HG03457 (cell line): ENCODE measurements around the gene LARP4B.
A peak's percentile ranks its signal among the peaks of the same experiment; 100 is the strongest.

Source experiments
- ATAC-seq: cut with Tn5 transposase; IDR thresholded peaks from one replicate; pipeline ENCODE4 v1.9.1; 2021; ENCODE audit warnings: moderate number of reproducible peaks; ENCODE audit not compliant: unreplicated experiment

Gene LARP4B

GRCh38 chr10:931326-932318 is at the start of gene LARP4B:
LARP4B (minus strand) TSS chr10:931705; CDS start chr10:885721, 45,984 bp downstream.
- ATAC-seq: peak; percentile 91

GRCh38 chr10:980468-981093 is 49.1 kb upstream of the LARP4B start:
- no peak for ATAC-seq

- ATAC-seq: no peak
Measured at GRCh38 chr10:978826-979421, 47.4 kb upstream of the LARP4B start.

DNA sequence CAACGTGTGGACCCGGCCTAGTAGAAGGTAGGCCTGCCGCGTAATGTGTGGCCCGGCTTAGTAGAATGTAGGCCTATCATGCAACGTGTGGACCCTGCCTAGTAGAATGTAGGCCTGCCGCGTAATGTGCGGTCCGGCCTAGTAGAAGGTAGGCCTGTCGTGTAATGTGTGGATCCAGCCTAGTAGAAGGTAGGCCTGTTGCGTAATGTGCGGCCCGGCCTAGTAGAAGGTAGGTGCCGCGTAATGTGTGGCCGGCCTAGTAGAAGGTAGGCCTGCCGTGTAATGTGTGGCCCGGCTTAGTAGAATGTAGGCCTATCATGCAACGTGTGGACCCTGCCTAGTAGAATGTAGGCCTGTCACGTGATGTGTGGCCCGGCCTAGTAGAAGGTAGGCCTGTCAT is 44.8 kb upstream of the LARP4B start:
- ATAC-seq: no peak

- ATAC-seq: no peak
Measured at GRCh38 chr10:974785-975074, 43.2 kb upstream of the LARP4B start.

DNA sequence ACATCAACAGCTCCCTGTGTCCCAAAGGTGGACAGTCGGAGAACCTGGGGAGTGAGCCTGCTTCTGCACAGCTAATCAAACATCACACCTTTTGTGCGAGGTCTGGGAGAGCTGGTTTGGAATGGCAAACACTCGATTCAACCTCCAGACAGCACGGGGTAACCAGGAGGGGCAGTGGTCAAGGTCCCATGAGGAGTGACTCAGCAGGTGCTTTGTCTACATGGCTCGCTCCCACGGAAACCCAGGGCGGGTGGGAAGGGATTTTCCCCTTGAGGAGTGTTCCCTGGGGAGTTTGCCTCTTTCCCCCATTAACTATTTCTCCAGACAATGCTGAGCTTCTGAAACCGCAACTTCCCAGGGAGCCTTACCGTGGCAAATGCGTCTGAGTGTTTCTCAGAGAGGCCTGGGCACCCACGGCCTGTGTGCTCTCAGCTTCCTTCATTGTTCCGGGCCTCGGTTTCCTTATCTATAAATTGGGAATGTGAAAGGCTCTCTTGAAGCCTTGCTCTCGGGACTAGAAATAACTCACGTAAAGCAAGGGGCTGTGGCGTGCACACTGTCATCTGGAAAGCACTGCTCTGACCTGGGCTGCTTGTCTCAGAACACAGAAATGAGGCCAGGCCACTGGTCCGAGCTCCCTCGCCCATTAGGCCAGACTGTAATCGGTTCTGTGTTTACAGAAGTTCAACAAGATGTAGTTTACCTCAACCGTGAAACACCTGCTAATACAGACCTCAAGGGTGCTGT is 42.7 kb upstream of the LARP4B start:
- no peak for ATAC-seq

- no peak for ATAC-seq
Measured at GRCh38 chr10:972763-973162, 41.3 kb upstream of the LARP4B start.

DNA sequence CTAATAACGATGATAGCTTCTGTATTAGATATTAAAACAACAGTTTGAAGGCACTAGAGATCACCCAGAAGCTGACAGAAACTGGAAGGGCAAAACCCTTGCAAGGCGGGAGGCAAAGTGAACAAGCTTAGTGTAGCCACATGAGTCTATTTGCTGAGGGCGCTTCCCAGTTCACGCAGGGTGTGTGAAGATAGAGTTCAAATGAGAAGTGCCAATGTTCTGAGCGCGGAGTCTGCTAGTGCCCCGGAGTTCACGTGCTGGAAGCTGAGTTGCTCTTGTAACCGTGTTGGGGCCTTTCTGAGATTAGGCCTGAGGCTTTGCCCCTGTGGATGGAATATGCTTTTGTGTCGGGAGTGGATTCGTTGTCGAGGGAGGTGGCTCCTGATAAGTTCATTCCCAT is 40.1 kb upstream of the LARP4B start:
- no peak for ATAC-seq

DNA sequence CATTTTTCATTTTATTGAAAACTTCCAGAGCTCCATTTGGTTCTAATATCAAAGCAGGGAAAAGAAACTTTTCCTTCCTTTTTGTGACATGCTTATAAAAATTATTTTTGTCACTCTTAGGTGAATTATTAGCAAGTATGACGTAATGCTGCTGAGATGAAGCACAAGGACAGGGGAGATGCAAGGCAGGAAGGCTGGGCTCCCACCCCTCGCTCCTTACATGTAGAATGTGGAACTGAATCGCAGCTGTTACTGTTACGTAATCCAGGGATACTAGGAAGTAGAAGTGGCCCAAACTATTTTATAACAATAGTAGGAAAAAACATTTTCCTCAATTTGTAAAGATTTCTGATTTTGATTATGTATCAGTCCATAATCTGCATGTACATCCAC is 39.6 kb upstream of the LARP4B start:
- ATAC-seq: no peak

DNA sequence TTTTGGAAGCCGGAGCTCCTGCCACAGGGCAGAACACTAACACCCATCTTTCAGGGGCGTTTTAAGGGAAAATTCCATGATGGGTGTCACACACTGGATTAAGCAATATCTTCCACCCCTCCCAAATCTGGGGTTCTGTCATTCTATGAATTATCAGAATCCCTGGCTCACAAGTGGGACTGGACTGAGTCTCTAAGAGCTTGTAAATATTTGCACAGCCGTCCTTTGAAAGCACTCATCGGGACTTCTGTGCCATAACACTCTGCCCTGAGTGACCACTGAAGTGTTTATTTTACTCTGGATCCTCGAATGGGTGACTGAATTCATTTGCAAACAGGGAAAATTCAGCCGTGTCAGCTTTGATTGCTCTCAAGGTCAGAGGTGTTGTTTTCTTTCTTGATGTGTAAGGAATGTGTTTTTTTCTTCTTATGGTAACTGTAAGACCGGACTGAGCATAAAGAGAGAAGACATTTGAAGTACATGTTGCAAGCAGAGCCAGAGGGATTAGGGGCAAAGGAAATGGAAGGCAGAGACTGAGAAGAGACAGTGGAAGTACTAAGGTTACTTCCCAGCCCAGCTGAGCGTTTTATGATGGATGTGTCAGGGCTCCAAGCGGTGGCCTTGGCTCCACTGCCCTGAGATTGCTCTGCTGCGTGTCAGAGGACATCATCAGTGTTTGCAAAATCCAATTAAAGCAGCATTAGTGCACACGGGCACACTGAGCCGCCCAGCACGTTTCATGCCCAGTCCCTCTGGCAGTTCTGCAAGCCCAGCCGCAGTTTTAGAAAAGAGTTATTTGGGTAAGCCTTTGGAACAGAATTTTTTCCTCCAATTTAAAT is 39.0 kb upstream of the LARP4B start:
- no peak for ATAC-seq

- ATAC-seq: no peak
Measured at GRCh38 chr10:969473-970150, 38.1 kb upstream of the LARP4B start.

DNA sequence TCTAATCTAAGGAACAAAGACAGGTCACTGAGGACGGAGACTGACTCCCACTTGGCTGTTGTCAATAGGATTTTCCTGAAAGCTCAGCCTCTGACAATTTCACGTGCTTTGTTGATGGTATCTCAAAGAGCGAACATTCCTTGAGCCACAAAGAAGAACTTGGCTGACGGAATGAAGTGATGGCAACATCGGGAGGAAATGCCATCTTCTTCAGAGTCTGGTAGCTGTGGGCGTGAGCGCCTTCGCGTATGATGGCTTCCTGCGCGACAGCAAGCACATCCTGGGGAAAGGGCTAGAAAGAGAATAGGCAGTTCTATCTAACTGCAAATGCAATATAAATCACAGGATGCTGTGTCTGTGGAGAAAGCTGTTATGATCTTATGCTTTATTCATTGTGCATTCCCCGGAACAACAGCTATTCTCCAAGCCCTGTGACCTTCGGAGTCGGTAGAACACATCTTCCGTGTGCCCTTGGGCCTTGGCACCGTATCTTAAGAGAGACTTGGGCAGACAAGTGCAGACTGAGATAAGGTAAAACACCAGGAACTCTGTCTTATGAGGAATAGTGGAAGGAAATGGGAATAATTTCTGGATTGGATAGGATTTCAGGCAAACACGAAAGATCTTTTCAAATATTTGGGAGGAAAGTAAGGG is 37.2 kb upstream of the LARP4B start:
- no peak for ATAC-seq

- ATAC-seq: no peak
Measured at GRCh38 chr10:966466-967235, 35.1 kb upstream of the LARP4B start.

DNA sequence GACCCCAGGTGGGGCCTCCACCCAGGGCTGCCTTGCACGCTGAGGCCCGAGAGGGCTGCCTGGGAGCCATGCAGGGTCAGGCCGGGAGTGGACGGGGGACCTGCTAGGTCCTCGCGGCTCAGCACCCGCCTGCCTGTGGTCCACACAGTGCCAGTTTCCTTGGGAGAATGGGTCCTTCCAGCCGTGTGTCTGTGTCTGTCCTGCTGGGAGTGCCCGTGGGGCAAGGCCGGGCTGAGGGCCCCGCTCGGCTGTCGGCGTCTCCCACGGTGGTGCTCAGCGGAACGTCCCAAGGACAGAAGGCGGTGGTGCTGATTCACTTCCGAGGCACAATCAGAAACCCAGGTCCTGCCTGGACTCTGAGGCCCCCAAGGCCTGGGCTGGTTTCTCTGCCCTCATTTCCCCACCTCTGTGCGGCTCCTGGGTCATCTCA is 33.5 kb upstream of the LARP4B start:
- ATAC-seq: no peak

DNA sequence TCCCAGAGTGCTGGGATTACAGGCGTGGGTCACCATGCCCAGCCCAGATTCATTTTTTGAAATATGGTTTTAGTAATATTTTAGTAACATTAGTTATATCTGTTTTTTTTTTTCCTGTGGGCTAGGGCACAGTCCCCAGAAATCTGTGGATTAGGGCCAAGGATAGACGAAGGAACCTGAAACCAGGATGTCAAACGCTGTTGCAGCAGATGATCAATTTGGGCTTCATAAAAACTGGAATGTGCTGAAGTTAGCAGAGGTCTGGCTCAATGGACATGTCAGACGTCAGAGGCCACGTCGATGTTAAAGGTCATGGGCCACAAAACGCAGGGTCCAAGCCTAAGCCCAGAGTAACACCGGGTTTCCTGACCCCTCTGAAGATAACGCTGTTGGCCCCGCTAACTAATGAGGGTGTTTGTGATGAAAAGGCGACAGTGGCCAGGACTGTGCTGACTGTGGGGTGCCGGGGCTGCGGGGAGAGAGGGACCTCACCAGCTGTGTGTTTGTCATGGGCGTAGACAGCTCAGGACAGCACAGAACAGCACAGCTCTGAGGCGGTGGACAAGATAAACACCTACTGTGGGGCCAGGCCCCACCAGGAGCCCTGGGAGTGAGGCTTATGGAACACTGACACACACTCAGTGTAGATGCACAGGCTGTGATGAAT is 32.9 kb upstream of the LARP4B start:
- ATAC-seq: no peak

DNA sequence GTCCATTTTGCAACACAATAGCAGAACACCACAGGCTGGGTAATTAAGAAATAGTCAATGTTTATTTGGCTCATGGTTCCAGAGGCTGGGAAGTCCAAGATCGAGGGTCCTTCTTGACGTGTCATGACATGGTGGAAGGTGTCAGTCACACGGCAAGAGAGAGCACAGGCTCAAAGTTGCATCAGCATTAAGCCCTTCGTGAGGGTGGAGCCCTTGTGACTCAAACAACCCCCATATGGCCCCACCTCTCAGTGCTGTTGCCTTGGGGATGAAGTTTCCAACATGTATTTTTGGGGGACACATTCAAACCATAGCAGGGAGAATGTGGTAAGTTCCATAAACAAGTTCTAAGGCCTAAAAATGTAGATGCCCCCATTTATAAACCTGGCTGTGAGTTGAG is 32.1 kb upstream of the LARP4B start:
- no peak for ATAC-seq

- no peak for ATAC-seq
Measured at GRCh38 chr10:963186-963585, 31.7 kb upstream of the LARP4B start.

- no peak for ATAC-seq
Measured at GRCh38 chr10:962342-962741, 30.8 kb upstream of the LARP4B start.
